GM18907 (cell line): ENCODE measurements around the gene FAM120AOS.

Experiments
- ATAC-seq: cut with Tn5 transposase; IDR thresholded peaks from one replicate; pipeline ENCODE4 v1.9.1; 2021; ENCODE audit warnings: mild to moderate bottlenecking, moderate library complexity; ENCODE audit not compliant: unreplicated experiment

FAM120AOS gene

DNA sequence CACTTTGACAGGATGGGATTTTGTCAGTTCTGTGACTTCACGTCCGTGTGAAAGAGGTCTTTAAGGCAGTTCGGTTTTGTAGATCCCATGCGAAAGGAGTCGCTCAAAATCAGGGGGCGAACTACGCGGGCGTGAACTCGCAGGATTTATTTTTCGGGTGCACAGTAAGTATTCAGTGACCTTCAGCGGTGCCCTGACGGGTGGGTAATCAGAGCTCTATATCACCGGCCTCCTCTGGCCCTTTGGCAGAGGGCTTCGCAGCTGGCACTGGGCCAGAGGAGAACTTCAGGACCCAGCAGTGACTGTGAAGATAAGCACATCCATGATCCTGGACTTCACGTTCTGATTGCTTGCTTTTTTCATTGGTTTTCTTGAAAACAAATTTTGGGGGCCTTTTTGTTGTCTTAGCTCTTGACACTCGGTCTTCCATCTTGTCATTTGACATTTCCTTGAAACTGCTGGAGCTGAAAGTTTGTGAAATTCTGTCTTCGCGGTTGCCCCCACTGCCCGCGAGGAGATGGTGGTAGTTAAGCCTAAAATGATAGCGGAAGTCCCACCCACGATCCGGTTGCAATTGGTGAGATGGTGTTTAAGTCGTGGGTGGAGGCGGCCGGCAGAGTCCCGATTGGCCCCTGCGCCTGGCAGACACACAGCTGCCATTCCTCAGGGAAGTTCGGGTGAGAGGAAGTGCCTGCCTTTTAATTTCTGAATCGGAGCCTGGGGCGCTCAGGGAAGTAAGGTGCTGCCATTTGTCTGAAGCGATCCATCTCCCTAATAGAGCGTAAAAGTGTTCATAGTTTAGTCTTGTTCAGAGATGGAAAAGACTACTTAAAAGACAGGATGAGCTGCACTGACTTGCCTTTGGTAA, at the start of gene FAM120AOS:
FAM120AOS (minus strand) TSS at position 535 of the 868 bp plus-strand sequence. CDS start 872 bp downstream, outside the sequence.
- ATAC-seq, result peak; percentile 74

- ATAC-seq, result no peak
These were observed 48.0 kb upstream of the FAM120AOS start for GRCh38 chr9:93501406-93501805.

- ATAC-seq, result no peak
These were observed 47.4 kb upstream of the FAM120AOS start for GRCh38 chr9:93500571-93501298.

DNA sequence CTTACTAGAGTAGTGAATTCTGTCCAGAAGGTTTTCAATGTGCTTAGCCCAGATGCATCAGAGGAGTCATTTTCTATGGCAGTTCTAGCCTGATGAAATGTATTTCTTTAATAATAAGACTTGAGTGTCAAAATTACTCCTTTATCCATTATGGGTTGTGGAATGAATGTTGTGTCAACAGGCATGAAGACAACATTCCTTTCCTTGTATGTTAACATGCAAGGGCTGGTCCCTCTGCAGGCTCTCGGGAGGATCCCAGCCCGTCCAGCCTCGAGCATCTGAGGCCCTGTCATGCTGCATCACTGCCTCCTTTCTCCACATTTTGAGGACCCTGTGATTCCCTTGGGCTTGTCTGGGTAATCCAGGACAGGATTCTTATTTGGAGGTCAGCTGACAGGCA, 42.9 kb upstream of the FAM120AOS start:
- no peak for ATAC-seq

DNA sequence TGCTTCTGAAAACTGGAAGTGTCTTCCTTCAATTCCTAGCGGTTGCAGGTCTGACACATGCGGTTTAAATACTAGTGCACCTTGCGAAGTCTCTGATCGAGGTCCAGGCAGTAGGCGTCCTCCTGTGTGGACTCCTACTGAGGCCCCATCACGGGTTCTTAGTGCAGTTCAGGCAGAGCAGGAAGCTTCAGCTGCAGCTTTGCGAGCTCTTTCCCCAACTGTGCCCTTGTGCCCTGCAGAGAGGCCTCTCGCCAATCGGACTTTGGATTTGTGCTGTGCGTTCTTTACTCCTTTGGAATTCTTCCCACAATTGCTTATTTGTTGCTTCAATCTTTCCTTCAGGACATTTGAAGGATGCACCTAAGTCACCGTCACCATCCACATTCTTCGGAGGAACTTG, 40.6 kb upstream of the FAM120AOS start:
- ATAC-seq, result no peak

- no peak for ATAC-seq
These were observed 38.9 kb upstream of the FAM120AOS start for GRCh38 chr9:93492327-93492726.

- no peak for ATAC-seq
These were observed 38.3 kb upstream of the FAM120AOS start for GRCh38 chr9:93491593-93492232.

GRCh38 chr9:93488244-93488643, 34.9 kb upstream of the FAM120AOS start:
- no peak for ATAC-seq

DNA sequence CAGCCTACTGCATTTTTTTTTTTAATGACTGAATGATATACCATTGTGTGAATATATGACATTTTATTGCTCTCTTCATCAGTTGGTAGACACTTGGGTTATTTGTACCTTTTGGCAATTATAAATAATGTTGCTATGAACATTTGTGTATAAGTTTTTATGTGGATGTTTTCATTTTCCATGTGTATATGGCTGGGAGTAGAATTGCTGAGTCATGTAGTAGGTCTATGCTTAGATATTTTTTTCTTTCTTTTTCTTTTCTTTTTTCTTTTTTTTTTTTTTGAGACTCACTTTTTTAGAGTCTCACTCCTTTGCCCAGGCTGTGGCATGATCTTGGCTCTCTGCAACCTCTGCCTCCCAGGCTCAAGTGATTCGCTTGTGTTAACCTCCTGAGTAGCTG, 32.9 kb upstream of the FAM120AOS start:
- no peak for ATAC-seq

- ATAC-seq, result no peak
These were observed 30.1 kb upstream of the FAM120AOS start for GRCh38 chr9:93483497-93483896.

DNA sequence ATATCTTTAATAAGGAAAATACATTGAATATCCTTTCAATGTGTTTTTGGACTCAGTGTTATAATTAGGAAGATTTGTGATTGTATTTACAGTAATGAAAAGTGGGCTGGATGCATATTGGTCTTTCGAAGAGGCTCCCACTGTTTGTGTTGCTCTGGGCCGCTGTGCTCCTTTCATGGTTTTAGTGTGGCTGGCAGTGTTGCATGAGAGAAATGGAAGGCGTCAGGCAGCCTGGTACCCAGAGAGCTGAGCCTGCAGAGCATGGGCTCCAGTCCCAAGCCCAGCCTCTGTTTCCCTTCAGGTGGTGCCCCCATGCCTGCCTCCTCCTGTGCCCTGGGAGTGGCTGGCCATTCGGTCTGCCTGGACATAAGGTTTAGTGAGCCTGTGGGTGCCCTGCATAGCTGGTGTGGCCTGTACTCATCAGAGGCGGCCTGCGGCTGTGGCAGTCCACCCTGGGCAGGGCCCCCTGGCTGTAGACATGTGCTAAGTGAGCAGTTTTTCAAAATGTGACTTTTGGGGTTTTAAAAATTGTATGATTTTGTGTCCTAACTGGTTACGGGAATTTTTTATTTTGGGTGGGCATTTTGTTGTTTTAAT, 27.4 kb upstream of the FAM120AOS start:
- no peak for ATAC-seq

DNA sequence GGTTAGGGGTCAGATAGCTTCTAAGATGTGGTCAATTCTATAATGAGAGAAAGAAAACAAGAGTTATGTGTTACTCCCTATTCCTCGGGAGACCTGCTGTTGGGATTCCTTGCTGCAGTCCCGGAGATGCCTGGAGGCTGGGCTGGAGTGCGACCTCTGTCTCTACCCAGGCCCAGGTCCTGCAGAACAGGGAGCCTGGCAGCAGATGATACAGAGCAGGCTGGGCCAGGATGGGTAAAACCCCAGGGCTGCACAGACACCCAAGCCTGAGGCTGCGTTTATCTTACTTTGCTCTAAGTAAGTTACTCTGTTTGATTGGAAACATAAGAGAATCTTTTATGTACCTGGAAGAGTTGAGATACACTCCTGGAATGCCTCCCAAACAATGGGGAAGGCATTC, 26.9 kb upstream of the FAM120AOS start:
- no peak for ATAC-seq

DNA sequence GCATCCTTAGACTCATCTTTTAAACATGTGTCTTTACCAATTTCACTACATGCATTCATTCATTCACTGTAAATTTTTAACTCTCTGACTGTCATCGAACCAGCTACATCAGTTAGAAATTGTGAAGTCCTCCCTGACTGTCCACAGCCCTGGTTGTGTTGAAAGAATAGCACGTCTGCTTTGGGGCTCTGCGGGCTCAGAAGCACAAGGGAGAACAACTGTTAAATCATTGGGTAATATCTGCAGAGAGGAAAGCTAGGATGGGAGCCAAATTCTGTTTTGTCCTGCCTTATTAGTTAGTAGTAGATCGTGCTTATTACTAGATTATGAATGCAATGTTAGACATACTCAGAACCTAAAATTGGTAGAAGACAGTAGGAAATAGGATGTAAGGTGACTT, 26.3 kb upstream of the FAM120AOS start:
- no peak for ATAC-seq

DNA sequence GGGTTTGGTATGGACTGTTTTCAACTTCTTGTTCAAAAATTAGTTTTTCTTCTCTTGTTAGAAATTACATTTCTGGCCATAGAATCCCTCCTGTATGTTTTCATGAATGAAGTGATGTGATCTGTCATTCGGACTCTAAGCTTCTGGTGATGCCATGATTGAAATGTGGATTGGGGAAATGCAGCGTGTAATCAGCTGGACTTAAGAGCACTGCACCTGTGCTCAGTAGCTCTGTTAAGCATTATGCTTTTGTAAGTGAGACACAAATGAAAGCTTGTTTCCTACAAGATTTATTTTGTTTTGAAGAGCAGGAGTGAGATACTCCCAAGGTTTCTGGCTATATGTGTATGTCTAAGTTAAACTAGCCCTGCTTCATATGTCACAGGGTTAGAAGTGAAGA, 24.0 kb upstream of the FAM120AOS start:
- ATAC-seq, result no peak

DNA sequence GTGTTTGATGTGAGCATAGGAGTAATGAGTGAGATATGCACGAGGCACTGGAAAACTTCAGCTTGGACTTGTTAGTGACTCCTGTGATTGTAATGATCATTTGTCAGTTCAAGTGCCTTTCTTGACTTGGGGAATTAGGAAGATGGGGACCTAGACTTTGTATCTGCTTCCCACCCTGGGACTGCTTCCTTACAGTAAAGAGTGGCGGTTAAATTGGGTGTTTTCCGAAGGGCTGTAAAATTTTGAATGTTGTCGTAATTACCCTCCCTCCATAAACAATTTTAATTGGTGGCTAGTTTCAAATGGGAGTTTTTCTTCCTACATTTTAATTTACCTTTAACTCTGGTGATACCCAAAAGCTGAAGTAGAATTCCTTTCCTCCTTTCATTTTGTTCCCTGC, 23.5 kb upstream of the FAM120AOS start:
- no peak for ATAC-seq

- ATAC-seq, result no peak
These were observed 22.5 kb upstream of the FAM120AOS start for GRCh38 chr9:93475856-93476255.

DNA sequence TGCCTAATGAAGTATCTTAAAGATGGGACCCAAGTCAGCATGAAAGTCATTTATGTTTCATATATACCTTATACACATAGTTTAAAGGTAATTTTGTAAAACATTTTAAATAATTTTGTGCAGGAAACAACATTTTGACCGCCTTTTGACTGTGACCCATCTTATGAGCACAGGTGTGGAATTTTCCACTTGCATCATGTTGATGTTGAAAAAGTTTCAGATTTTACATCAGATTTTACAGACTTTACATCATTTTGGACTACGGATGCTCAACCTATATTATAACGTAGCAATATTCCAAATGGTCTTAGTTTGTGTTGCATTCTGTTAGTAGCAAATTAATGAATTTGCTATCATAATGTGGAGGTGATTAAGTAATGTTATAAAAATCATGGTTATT, 21.7 kb upstream of the FAM120AOS start:
- no peak for ATAC-seq

DNA sequence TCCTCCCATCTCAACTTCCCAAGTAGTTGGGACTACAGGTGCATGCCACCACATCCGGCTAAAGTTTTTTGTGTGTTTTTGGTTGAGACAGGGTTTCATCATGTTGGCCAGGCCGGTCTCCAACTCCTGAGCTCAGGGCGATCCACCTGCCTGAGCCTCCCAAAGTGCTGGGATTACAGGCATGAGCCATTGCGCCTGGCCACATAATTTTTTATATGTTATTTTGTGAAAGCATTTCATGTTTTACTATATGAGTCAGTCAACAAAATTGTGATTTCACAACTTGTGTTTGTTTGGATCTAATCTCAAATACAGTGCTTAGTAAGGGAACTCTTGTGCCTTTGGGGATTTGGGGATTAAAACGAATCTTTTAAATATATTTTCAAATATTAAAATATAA, 20.0 kb upstream of the FAM120AOS start:
- no peak for ATAC-seq

DNA sequence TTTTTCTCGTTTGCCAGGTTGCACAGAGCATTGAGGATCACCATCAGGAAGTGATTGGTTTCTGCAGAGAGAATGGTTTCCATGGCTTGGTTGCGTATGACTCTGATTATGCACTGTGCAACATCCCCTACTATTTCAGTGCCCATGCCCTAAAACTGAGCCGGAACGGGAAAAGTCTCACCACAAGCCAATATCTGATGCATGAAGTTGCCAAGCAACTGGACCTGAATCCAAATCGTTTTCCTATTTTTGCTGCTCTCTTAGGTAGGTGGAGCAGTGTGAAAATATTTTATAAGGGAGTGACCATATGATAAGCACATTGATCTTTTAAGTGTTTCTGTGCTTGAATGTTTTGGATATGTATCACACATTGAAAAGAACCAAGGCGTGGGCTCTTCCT, 17.7 kb upstream of the FAM120AOS start:
- ATAC-seq, result no peak

GRCh38 chr9:93470391-93470790, 17.0 kb upstream of the FAM120AOS start:
- no peak for ATAC-seq

DNA sequence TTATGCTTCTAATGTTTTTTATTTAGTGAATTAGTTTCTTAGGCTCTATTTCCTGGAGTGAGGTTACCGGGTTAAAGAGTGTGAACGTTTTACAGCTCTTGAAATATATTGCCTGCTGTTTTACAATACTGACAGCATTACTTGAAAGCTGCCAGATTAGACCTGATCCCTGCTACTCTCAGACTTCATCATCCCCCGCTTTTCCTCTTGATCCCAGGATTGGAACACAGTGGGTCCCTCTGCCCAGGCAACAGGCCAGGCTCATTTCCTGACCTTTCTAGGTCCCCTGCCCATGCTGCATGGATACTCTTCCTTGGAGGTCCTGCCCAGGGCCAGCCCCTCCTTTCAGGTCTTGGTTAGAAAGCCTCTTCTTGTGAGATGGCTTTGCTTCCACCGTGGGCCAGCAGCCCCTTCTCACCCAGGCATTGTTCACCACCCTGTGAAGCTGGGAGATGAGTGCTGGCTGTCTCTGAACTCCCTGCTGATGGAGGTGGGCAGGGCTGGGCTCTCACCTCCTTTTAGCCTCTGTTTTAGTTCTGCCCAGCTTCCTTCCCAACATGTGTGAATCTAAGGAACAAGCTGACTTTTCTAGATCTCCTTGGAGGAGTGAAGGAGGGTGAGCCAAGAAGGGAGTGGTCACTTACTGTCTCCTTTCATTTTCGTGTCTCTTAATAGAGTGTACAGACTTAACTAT, 15.5 kb upstream of the FAM120AOS start:
- no peak for ATAC-seq
